Loucy (cell line): Measurements from ENCODE around the gene CCL23.

ENCODE experiments used
- H2AFZ ChIP-seq: fragments of 200-600 bp; sonication (generic); 2 replicates; pipeline ENCODE4 v1.6.0; 2016; ENCODE audit warnings: antibody characterized with exemption, mild to moderate bottlenecking, low read length, moderate library complexity
- H3F3A ChIP-seq: fragments of 200-600 bp; 2 replicates; pipeline ENCODE4 v1.6.0; 2016; ENCODE audit warnings: antibody characterized with exemption, low read depth, mild to moderate bottlenecking
- H3K27me3 ChIP-seq: fragments of 200-600 bp; sonication (generic); 2 replicates; pipeline ENCODE4 v1.6.1; 2014; ENCODE audit warnings: low read length, mild to moderate bottlenecking; ENCODE audit not compliant: insufficient read depth, poor library complexity, severe bottlenecking
- H3K36me3 ChIP-seq: fragments of 200-600 bp; sonication (generic); 2 replicates; pipeline ENCODE4 v1.6.1; 2016; ENCODE audit warnings: low read length; ENCODE audit not compliant: insufficient read depth
- H3K4me1 ChIP-seq: fragments of 200-600 bp; sonication (generic); 2 replicates; pipeline ENCODE4 v1.5.1; 2014; ENCODE audit warnings: low read length, mild to moderate bottlenecking; ENCODE audit not compliant: insufficient read depth, poor library complexity, severe bottlenecking
- H3K4me2 ChIP-seq: fragments of 200-600 bp; sonication (generic); 2 replicates; pipeline ENCODE4 v1.6.0; 2014; ENCODE audit warnings: antibody characterized with exemption, low read length, low read depth, mild to moderate bottlenecking; ENCODE audit not compliant: poor library complexity, severe bottlenecking
- H3K4me3 ChIP-seq: fragments of 200-600 bp; sonication (generic); 2 replicates; pipeline ENCODE4 v1.5.1; 2014; ENCODE audit warnings: low read length, mild to moderate bottlenecking, mixed read lengths; ENCODE audit not compliant: poor library complexity, severe bottlenecking
- H3K79me2 ChIP-seq: fragments of 200-600 bp; sonication (generic); 2 replicates; pipeline ENCODE4 v1.6.1; 2014; ENCODE audit warnings: low read length; ENCODE audit not compliant: insufficient read depth
- H3K9ac ChIP-seq: fragments of 200-600 bp; sonication (generic); 2 replicates; pipeline ENCODE4 v1.6.0; 2014; ENCODE audit warnings: mild to moderate bottlenecking, low read depth, low read length, moderate library complexity; ENCODE audit not compliant: poor library complexity, severe bottlenecking
- H3K9me2 ChIP-seq: fragments of 200-600 bp; sonication (generic); replicated peaks from 2 replicates; pipeline ENCODE4 v1.6.1; 2016; ENCODE audit warnings: low read depth, low read length, mixed read lengths
- H3K9me3 ChIP-seq: fragments of 200-600 bp; sonication (generic); 2 replicates; pipeline ENCODE4 v1.6.1; 2014; ENCODE audit warnings: mild to moderate bottlenecking, antibody characterized with exemption, low read length, low read depth; ENCODE audit not compliant: insufficient read depth
- H4K20me1 ChIP-seq: fragments of 200-600 bp; sonication (generic); 2 replicates; pipeline ENCODE4 v1.6.0; 2014; ENCODE audit warnings: antibody characterized with exemption, low read length, mild to moderate bottlenecking; ENCODE audit not compliant: insufficient read depth, poor library complexity, severe bottlenecking
- EZH2phosphoT487 ChIP-seq: fragments of 200-600 bp; IDR thresholded peaks from 2 replicates; pipeline ENCODE4 v1.6.1; 2018; ENCODE audit warnings: antibody characterized with exemption, mild to moderate bottlenecking, moderate library complexity, borderline replicate concordance
- TF ChIP-seq, protein P1 (sequence below): fragments of 200-600 bp; sonication (generic); conservative IDR thresholded peaks from 2 replicates; pipeline ENCODE4 v1.5.1; 2014; ENCODE audit warnings: mild to moderate bottlenecking, antibody characterized with exemption, low read length

Gene CCL23

DNA sequence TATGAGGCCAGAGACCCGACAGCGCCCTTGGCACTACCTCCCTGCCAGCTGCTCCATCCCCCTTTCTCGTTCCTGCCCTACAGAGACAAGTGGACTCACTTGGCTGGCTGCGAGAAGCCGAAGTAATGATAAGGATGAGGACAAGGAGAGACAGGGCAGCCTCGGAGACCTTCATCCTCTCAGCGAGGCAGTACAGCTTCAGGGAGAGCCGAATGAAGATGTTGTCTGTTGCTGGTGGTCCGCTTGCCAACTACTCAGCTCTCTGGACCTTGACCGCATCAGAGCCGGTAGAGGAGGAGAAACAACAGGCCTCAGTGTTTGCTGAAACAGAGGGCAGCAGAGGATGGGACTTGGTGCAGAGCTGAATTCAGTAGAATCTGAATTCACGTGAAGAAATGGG, 36.5 kb downstream of the CCL23 start, which contains the start of gene CCL16:
Gene CCL16, minus strand, starts transcription at position 252 of the 400 bp plus-strand sequence. Its CDS starts 77 bp downstream, at position 175.
- no peak within 1 kb of the TSS for H3K4me2 ChIP-seq
- no peak within 1 kb of the TSS for H2AFZ ChIP-seq
- no peak within 1 kb of the TSS for H3K4me3 ChIP-seq
- no peaks in the 10 kb centered on the region for H3K27me3 ChIP-seq
- no peaks in the 10 kb centered on the region for H3K79me2 ChIP-seq
- H3K4me1 ChIP-seq, result no peaks in the 10 kb centered on the region
- TF ChIP-seq, protein P1, sequence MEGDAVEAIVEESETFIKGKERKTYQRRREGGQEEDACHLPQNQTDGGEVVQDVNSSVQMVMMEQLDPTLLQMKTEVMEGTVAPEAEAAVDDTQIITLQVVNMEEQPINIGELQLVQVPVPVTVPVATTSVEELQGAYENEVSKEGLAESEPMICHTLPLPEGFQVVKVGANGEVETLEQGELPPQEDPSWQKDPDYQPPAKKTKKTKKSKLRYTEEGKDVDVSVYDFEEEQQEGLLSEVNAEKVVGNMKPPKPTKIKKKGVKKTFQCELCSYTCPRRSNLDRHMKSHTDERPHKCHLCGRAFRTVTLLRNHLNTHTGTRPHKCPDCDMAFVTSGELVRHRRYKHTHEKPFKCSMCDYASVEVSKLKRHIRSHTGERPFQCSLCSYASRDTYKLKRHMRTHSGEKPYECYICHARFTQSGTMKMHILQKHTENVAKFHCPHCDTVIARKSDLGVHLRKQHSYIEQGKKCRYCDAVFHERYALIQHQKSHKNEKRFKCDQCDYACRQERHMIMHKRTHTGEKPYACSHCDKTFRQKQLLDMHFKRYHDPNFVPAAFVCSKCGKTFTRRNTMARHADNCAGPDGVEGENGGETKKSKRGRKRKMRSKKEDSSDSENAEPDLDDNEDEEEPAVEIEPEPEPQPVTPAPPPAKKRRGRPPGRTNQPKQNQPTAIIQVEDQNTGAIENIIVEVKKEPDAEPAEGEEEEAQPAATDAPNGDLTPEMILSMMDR, result no peak
- no peak for TF ChIP-seq EZH2phosphoT487
- no peaks in the 10 kb centered on the region for H3F3A ChIP-seq
- no peaks in the 10 kb centered on the region for H4K20me1 ChIP-seq
- no peaks in the 10 kb centered on the region for H3K9me2 ChIP-seq
- no peaks in the 10 kb centered on the region for H3K9me3 ChIP-seq
- H3K9ac ChIP-seq, result no peak within 1 kb of the TSS
- H3K36me3 ChIP-seq, result no peaks in the 10 kb centered on the region

DNA sequence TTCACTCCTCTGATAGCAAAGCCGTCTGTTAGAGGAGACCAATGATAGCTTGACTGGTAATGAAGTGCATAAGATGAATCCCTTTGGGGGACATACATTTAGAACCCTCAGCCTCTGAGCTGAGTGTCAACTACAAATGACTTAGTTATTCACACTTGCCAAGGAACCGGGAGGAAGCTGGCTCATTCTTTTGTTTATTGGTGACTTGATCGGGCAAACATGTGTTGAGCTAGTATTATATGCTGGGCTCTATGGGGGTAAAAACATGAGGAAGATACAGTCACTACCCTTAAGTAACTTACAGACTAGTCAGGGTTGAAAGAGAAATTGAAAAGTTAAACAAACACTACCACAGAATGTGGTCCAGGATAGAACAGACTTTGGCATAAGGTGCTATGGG, 39.4 kb downstream of the CCL23 start:
- H3K9me2 ChIP-seq, result no peaks in the 10 kb centered on the region
- H3K4me2 ChIP-seq, result no peak overlapping the region
- no peaks in the 10 kb centered on the region for H3K9me3 ChIP-seq

DNA sequence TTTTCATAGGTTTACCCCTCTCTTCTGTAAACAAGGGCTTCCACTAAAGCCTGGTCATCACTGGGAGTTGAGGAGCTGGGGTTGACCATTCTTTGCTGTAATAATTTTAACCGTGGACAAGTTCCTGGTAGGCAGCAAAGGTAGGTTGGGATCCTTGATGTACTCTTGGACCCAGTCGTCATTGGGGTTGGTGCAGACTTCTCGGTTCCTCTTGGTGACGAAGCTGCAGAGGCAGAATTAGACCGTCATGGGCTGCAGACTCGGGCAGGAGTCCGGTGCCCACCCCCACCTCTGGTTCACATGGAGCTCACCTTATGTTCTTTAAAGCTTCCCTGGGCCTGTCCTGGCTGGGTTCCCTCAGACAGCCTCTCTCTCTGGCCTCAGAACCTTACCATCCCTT, 40.3 kb downstream of the CCL23 start:
- TF ChIP-seq, protein P1, result no peak
- no peak for TF ChIP-seq EZH2phosphoT487
- no peak overlapping the region for H3K4me2 ChIP-seq
- no peaks in the 10 kb centered on the region for H3K36me3 ChIP-seq
- no peaks in the 10 kb centered on the region for H3K79me2 ChIP-seq
- no peak overlapping the region for H3K9ac ChIP-seq
- H2AFZ ChIP-seq, result no peak overlapping the region
- H4K20me1 ChIP-seq, result no peaks in the 10 kb centered on the region
- H3K4me3 ChIP-seq, result no peak overlapping the region
- no peaks in the 10 kb centered on the region for H3K4me1 ChIP-seq
- H3K27me3 ChIP-seq, result no peaks in the 10 kb centered on the region
- H3F3A ChIP-seq, result no peaks in the 10 kb centered on the region
- no peaks in the 10 kb centered on the region for H3K9me3 ChIP-seq
- no peaks in the 10 kb centered on the region for H3K9me2 ChIP-seq

More for the DNA sequence above, 39.4 kb downstream of the CCL23 start:
- no peak overlapping the region for H2AFZ ChIP-seq
- TF ChIP-seq, protein P1, result no peak
- TF ChIP-seq EZH2phosphoT487, result no peak
- H3K36me3 ChIP-seq, result no peaks in the 10 kb centered on the region
- H3K27me3 ChIP-seq, result no peaks in the 10 kb centered on the region
- no peaks in the 10 kb centered on the region for H3F3A ChIP-seq
- H3K79me2 ChIP-seq, result no peaks in the 10 kb centered on the region
- H3K4me3 ChIP-seq, result no peak overlapping the region
- no peaks in the 10 kb centered on the region for H3K4me1 ChIP-seq
- no peak overlapping the region for H3K9ac ChIP-seq
- no peaks in the 10 kb centered on the region for H4K20me1 ChIP-seq
